Ovary (tissue), 9 donors: ENCODE data around the gene DLX6. TPM values are rescaled to one million over a fixed set of nuclear protein-coding genes. Genes with fewer than 3 reads are reported as not detected.

Experiments used
- DNase-seq, 5 donors: peaks; one replicate each; pipeline ENCODE4 v3.0.0-alpha.2; 2019 to 2020
- H3K27ac ChIP-seq, 2 donors: fragments of 200-600 bp; one replicate each; pipeline versions ENCODE4 v1.5.1 to v1.8.0; 2019 to 2022
- H3K27me3 ChIP-seq: fragments of 200-600 bp; one replicate; pipeline ENCODE4 v1.8.0; 2022
- H3K36me3 ChIP-seq: fragments of 200-600 bp; sonication (generic); one replicate; pipeline ENCODE4 v1.5.1; 2019
- H3K4me1 ChIP-seq: one replicate; pipeline ENCODE4 v1.8.1; 2013; ENCODE audit warnings: mild to moderate bottlenecking, moderate library complexity; ENCODE audit not compliant: insufficient read depth
- H3K4me3 ChIP-seq: fragments of 200-600 bp; sonication (generic); one replicate; pipeline ENCODE4 v1.5.1; 2017
- H3K9me3 ChIP-seq, 2 donors: fragments of 200-600 bp in 1 of 2; sonication (generic) in 1 of 2; one replicate each; pipeline versions ENCODE4 v1.5.1 to v1.8.1; 2013 to 2019; ENCODE audit warnings: mild to moderate bottlenecking in 1 of 2, moderate library complexity in 1 of 2
- CTCF ChIP-seq, 3 donors: fragments of 450-650 bp in 2 of 3; fragments of 200-600 bp in 1 of 3; IDR thresholded peaks; one replicate each; pipeline versions ENCODE4 v1.5.1 to v1.8.0; 2016 to 2022; ENCODE audit warnings: antibody characterized with exemption in 3 of 3, mild to moderate bottlenecking in 1 of 3
- EP300 ChIP-seq: sonication (generic); formaldehyde crosslinking; IDR thresholded peaks from one replicate; pipeline ENCODE4 v1.6.1; 2017; ENCODE audit warnings: antibody characterized with exemption
- POLR2A ChIP-seq: fragments of 450-650 bp; IDR thresholded peaks from one replicate; pipeline ENCODE4 v1.6.1; 2017; ENCODE audit warnings: antibody characterized with exemption, mild to moderate bottlenecking, moderate library complexity
- WGBS, 3 donors: extraction: QIAGEN DNeasy Blood & Tissue Kit in 1 of 3; methylation state at CpG; one replicate each; pipeline versions ENCODE4 v1.1.5 to v1.1.7; 2013 to 2017; 5-methylcytosine and 5-hydroxymethylcytosine counted together
- intact Hi-C, 4 donors: fragments of 100-400 bp; cut with DNase I; formaldehyde crosslinking; loops; one replicate each; pipeline versions ENCODE4 v1.11.0 to v1.15.1; 2022 to 2023
- polyA plus RNA-seq, 2 donors: library from polyadenylated mRNA; stranded (reverse); fragments of 200-250 nt in 1 of 2; fragments of 350-450 nt in 1 of 2; fragmentation: Illumina TruSeq in 1 of 2; extraction: RNeasy Lipid Tissue Mini Kit (QIAGEN cat#74804) in 1 of 2; gene quantifications; one replicate each; pipeline ENCODE4 v1.2.3, GENCODE V29; 2013 to 2014
- total RNA-seq, 7 donors: library from RNA; depleted of rRNA in 2 of 7; stranded (reverse); fragments of >200 nt in 2 of 7; fragmentation: NEBNext Ultra II Directional in 3 of 7; extraction: Animal tissue kit (Norgen Biotek cat#: 25700) in 3 of 7; gene quantifications; one replicate each; pipeline versions ENCODE4 v1.1.0 to v1.2.4, GENCODE V29; 2016 to 2023
- donor health status: DM: no; HTN: no; CAD: no; lungs with moderate emphysema.
- donor health status: DM: no; HTN: no; CAD: no.
- donor health status: Bipolar disorder and iron deficiency.
- donor health status: DM: yes; HTN: yes; CAD: no.
- donor health status: DM: no; HTN: no; CAD: no.
- donor health status: DM: yes; HTN: yes; CAD: no.

Gene DLX6
- total and polyA plus RNA-seq, 9 donors, result 0.10 to 0.95 (median 0.20) TPM; not detected in 2

DNA sequence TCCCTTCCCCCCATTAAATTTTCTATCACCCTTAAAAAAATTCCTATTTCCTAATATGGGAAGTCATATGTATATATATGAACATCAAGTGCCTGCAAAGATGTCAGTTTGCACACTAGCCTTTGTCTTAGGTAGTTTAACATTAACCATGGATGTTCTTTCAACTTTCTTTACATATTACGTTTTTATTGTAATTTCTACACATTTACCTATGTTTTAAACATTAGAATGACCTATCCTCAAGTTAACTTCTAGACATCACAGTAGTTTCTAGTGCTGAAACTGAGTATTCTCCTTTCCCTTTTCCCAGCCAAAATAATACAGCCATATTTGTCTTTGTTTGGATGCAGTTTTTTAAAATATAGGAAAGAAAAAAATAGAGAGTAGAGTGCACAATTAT is 5.8 kb downstream of the DLX6 start:
- DNase-seq, result no peak
- intact Hi-C loops, result no loop called here
- TF ChIP-seq EP300, result no peak
- no peak for TF ChIP-seq CTCF (IDR thresholded peaks at IDR 0.05)
- no peak for TF ChIP-seq POLR2A
- H3K36me3 ChIP-seq, result no peaks in the 10 kb centered on the region
- H3K4me1 ChIP-seq, result no peaks in the 10 kb centered on the region
- WGBS, 3 donors, result 11 to 30% (median 26%) methylated on average over 1 of the region's 1 CpG
- H3K27me3 ChIP-seq, result no peaks in the 10 kb centered on the region
- no peak overlapping the region for H3K4me3 ChIP-seq
- no peaks in the 10 kb centered on the region for H3K9me3 ChIP-seq
- no peak overlapping the region for H3K27ac ChIP-seq

GRCh38 chr7:97011536-97012364 is 6.4 kb downstream of the DLX6 start:
- no peak for DNase-seq
- H3K27me3 ChIP-seq, result no peaks in the 10 kb centered on the region

DNA sequence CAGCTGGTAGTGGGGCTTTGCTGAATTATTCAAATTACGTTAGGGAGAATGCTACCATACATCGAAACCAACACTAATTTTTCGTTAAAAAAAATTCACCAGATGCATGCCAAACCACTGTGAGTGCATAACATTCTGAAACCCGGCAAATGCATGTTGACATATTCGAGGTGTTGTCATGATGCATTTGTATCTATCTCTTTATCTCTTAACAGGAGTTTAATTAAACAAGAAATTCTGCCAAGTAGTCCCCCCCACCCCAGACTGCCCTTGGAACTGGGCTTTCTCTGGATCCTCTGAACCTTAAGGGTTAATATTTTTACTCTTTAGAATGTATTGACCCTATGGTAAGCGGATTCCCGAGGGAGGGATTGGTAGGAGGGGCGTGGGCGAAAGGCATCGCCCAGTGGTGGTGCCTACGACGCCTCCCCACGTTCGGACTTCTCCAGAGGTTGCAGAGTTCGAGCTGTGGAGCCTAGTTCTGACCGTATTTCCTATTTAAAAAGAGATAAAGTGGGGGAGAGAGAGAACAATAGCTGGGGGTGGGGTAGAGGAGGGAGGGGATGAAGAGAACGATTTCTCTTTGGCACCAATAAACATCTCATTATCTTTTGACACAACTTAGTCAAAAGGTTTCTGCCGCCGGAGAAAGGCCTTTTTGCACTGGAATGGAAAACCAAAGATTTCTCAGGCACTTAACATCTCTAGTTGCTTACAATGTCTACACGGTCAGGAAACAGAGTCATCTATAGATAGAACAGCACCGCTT is 7.2 kb downstream of the DLX6 start:
- H3K27ac ChIP-seq, result no peak overlapping the region
- no peaks in the 10 kb centered on the region for H3K9me3 ChIP-seq
- no peak for DNase-seq
- intact Hi-C loops, result no loop called here
- H3K4me1 ChIP-seq, result peaks cover 7% of the 10 kb centered on the region
- H3K27me3 ChIP-seq, result no peaks in the 10 kb centered on the region
- H3K36me3 ChIP-seq, result no peaks in the 10 kb centered on the region
- no peak for TF ChIP-seq EP300
- TF ChIP-seq CTCF (IDR thresholded peaks at IDR 0.05), result no peak
- TF ChIP-seq POLR2A, result no peak
- whole genome bisulfite sequencing, 3 donors, result 10 to 13% (median 11%) methylated on average over 21 of the region's 21 CpGs
- H3K4me3 ChIP-seq, result no peak overlapping the region

More at GRCh38 chr7:97011536-97012364, 6.4 kb downstream of the DLX6 start:
- TF ChIP-seq EP300, result no peak
- no peak for TF ChIP-seq CTCF (IDR thresholded peaks at IDR 0.05)
- TF ChIP-seq POLR2A, result no peak
- H3K4me3 ChIP-seq, result no peak overlapping the region
- H3K27ac ChIP-seq, result no peak overlapping the region
- no peaks in the 10 kb centered on the region for H3K36me3 ChIP-seq
- no peaks in the 10 kb centered on the region for H3K9me3 ChIP-seq
- H3K4me1 ChIP-seq, result peaks cover 3% of the 10 kb centered on the region
- 20 to 26% (median 23%) methylated on average over 15 of the region's 15 CpGs for WGBS, 3 donors
- intact Hi-C loops, result no loop called here

DNA sequence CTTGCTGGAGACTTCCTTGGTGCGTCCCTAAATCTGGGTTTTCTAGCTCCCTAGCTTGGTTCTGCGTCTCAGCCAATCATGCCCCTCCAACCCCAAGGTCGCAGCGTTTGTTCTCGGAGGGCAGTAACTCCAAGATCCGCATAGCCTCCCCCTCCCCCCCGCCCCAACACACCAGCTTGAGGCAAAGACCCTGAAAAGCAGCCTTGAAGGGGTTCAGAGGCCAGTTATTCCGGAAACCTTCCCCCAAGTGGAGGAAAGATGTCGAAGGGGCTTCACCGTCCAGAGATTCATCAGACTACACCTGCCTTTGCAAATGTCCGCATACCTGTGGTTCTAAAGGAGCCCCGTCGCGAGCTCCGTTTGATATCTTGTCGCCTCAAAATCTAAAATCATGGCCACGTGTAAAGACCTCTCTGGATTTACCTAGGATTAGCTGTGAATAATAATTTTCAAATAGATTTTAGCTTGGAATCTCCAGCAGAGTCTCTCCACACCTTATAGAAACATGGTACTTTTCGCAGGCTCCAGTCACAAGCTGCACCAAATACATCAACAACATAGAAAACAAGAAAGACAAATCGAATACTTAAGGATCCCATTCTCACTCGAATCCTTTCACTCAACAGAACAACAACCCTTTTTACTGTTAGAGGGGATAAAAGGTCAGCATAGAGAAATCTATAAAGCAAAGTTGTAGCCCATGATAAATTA is 7.9 kb downstream of the DLX6 start:
- peaks cover 7% of the 10 kb centered on the region for H3K4me1 ChIP-seq
- H3K27me3 ChIP-seq, result no peaks in the 10 kb centered on the region

More for the DNA sequence above, 7.9 kb downstream of the DLX6 start:
- Histone ChIP-seq H3K9me3 (no peaks in the 10 kb centered on the region), H3K36me3 (no peaks in the 10 kb centered on the region), H3K27ac (no peak overlapping the region), H3K4me3 (no peak overlapping the region)
- 7 to 9% (median 8%) methylated on average over 20 of the region's 20 CpGs for WGBS, 3 donors
- no peak for DNase-seq
- TF ChIP-seq EP300 (no peak), CTCF (IDR thresholded peaks at IDR 0.05) (no peak), POLR2A (no peak)
- intact Hi-C loops, result no loop called here
